HG03520 (cell line): ENCODE data around the gene CTRL.
A peak's percentile ranks its signal among the peaks of the same experiment; 100 is the strongest.
"Not testable (repeated sequence)": the region's sequence is repeated elsewhere in the genome, so short reads cannot be mapped to it uniquely, and the experiment has no call there.

Source experiments
- ATAC-seq: cut with Tn5 transposase; IDR thresholded peaks from one replicate; pipeline ENCODE4 v1.9.1; 2021; ENCODE audit warnings: mild to moderate bottlenecking, moderate library complexity; ENCODE audit not compliant: unreplicated experiment

Gene CTRL

DNA sequence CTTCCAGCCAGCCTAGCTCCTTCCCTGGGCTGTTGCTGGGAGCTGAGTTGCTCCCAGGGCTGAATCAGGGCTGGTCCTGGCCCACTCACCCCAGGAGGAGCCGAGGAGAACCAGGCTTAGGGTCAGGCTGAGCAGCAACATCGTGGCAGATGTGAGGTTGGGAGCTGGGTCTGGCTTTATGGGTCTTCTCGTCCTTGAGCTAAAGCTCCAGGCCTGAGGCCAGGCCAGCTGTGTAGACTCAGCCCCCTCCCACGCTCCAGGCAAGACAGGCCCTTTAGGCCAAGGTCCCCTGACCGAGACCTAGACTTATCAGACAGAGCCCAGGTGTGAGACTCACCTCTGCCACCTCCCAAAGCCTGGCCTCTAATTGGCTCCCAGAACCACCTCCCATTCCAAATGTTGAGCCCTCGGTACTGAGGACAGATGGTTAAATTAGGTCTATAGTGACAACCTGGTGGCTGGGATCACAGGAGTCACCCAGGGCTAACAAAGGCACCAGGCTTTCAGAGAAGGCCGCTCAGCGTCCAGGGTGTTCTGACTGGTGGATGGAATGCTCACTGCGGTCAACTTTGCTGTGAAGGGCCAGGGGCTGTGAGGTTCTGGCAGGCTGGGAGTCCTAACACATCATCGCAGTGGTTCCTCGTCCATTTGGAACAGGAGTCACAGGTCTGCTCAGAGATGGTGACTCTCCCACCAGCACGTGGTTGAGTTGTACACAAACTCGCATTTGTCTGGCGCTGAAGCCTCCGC, at the start of gene CTRL:
Gene CTRL, minus strand, starts transcription at position 151 of the 750 bp plus-strand sequence. Its CDS starts 10 bp downstream, at position 141.
- no peak for ATAC-seq

GRCh38 chr16:67979955-67980678, 48.5 kb upstream of the CTRL start, which contains the start of gene DPEP3:
TSS of gene DPEP3 (minus strand) at chr16:67980499. CDS start at chr16:67980380, 119 bp downstream.
- ATAC-seq: no peak

GRCh38 chr16:67977469-67978227, 46.0 kb upstream of the CTRL start:
- ATAC-seq: no peak

DNA sequence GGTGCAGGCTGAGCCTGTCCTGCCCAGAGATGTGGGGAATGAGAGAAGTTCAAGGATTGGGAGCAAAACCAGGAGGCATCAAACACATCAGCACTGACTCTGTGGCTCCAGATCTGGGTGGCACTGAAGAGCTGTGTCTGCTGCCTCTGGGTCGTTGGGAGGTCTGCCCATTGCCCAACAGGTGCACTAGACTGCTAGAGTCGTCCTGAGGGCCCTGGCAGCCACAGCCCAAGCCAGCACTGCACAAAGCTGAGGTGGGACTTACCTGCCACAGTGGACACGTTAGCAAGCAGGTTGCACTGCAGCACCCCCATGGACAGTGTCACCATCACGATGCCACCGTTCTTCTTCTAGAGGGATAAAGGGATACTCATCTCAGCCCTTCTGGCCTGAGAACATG, 45.3 kb upstream of the CTRL start:
- ATAC-seq: no peak

DNA sequence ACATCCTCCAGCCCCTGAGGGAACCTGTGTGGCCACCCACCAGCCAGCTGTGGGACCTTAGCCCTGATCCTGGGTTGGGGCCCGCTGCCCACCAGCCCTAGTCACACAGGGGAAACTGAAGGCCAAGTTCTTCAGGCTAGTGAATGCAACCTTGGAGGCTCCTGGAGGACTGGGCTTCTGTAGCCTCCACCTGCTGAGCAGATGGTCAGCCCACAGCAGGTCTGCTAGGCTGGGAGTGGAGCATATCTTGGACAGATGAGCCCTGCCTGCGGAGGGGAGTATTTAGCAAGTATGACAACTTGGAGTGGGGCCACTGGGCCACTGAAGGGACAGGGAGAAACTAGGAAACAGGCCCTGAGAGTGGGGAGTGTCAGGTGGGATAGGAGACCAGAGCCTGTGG, 44.5 kb upstream of the CTRL start:
- no peak for ATAC-seq

DNA sequence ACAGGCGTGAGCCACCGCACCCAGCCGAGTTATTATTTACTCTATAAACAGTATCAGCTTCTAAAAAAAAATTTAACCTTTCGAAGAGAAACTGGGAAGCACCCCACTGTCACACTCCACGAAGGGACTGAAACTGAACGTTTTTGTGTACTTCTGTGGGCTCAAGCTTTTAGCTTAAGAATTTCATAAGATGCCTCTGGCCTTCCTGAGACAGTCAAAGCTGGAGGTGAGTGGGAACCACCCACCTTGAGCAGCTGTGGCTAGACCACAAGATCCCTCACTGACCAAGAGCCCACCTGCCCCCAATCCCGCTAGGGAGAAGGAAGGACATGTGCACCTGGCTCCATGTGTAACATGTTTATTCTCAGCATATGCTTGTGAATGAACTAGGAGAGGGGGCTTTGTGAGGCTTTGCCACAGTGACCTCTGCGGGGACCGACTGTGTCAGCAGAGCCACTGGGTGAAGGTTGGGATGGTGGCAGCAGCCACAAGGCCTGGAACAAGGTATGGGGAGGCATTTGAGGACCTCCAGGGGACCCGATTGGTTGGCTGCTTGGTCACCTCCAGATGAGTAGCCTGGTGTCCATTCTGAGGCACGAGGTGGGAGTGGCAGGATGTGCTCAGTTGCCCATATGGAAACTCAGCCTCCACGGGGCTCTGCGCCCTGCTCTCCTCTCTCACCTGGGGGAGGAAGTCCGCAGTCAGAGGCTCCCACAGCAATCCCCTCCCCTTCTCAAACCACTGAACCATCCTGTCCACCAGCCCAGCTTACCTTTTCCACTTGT, 43.9 kb upstream of the CTRL start:
- ATAC-seq: no peak

DNA sequence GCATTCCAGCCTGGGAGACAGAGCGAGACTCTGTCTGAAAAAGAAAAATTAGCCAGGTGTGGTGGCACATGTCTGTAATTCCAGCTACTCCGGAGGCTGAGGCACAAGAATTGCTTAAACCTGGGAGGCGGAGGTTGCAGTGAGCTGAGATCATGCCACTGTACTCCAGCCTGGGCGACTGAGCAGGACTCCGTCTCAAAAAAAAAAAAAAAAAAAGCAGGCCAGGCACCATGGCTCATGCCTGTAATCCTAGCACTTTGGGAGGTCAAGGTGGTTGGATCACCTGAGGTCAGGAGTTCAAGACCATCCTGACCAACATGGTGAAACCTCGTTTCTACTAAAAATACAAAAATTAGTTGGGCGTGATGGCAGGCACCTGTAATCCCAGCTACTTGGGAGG, 40.6 kb upstream of the CTRL start:
- ATAC-seq: not testable (repeated sequence)

GRCh38 chr16:67971111-67971510, 39.4 kb upstream of the CTRL start:
- no peak for ATAC-seq

GRCh38 chr16:67969254-67970039, 37.8 kb upstream of the CTRL start:
- no peak for ATAC-seq

DNA sequence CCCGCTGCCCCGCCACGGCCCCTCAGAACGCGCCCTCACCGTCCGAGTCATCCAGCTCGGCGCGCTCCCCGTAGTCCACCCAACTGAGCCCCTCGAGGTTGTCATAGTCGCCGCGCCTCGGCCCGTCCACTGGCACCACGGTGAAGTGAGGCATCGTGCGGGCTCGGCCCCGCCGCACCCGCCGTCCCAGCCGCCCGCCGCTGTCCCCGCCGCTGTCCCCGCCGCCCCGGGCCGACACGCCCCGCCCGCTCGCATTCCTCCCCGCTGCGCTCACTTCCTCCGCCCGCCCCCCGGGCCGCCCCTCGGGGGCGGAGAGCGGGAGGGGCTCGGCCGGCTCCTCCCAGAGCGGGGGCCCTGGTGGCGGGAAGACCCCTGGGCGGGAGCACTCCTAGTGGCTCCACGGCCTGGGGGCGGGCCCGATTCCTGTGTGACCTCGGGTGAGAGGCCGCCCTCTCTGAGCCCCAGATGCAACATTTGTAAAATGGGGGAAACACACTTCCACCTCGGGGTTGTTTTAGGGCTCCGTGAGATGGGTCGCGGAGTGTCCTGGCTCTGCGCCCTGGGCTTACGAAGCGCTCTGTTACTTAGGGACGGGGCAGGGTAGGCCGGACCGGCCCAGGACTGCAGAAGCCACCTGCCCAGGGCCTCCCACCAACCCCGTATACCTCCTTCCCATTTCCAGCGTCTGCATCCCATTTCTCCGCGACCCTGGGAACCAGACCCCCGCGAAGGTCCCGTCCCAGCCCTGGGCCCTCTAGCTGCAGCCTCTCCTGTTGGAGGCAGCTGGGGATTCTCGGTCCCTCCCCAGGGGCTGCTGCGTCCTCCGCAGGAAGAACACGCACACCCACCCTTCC, 37.0 kb upstream of the CTRL start, which contains the start of gene SLC12A4:
Gene SLC12A4, minus strand, starts transcription at position 238 of the 854 bp plus-strand sequence. Its CDS starts 84 bp downstream, at position 154.
- peak; percentile 75 for ATAC-seq

DNA sequence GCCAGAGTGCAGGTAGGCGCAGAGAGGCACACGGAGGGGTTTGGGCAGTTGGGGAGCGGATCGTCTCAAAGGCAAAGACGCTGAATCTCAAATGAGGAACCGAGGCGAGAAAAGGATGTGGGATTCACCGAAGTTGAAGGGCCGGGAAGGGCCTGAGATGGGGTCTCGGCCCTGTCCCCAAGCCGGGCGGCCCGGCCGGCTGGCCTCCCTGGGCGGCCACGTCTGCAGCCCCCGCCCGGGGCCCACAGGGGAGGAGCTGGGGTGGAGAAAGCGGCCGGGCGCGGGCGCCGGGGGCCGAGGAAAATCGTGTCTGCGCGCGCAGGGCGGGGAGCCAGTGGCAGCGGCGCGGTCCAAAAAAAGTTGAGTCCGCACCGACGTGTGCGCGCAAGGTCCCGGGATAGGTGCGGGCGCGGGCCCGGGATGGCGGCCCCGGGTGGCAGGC, 36.3 kb upstream of the CTRL start:
- ATAC-seq: peak; percentile 17

DNA sequence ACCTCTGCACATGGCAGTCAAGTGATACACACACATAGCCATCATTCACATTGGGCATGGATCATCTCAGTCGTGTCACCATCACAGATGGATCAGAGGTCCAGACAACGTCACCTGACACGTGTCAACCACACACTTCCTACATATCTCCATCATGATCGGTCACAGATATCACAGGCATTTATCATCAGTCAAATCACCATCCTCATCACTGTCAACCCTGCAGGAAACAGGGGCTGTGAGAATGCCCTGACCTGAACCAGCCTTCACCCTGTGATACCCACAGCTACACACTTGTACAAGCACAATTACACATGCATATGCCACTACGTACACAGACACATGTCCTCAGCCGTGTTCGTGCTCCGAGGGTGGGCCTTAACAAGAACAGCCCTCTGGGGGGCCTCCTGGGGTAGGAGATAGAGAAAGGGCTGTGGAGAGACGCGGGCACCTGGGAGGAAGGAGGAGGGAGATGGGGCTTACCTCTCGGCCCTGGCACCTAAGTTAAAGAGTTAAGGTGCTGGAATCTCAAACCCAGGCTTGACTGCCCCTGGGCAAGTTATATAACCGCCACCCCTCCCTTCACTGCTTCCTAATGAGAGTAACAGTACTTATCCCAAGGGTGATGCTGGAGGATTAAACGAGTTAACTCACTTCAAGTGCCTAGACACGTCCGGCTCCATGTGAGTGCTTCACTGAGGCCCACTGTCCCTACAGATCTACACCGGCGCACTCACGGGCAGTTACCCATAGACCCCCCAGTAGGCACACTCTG, 35.7 kb upstream of the CTRL start:
- no peak for ATAC-seq

DNA sequence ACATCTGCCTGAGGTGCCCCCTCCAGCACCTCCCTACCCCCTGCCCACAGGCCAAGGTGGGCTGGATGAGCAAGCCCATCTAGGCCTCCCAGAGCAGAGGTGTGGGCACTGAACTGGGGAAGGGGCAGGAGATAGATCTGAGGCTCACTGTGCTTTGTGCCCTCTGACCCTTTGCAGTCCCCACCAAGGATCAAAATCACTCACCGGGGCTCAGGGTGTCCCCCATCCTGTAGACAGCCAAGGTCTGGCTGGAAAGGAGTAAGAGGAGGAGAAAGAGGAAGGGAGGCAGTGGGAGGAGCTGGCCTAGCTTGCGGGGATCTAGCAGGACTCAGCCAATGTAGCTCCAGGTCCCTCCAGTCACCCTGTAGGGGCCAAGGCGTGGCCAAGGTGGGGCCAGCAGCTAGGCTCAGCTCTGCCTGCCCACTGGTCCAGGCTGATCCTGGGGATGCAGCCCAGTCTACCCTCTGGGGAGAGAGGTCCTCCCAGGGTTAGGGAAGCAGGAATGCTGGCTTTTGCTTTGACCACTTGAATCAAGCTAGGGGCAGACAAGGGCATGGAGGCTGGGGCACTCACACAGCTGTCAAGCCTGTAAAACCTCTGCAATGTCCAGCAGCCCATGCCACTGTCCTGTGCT, 35.0 kb upstream of the CTRL start:
- no peak for ATAC-seq

DNA sequence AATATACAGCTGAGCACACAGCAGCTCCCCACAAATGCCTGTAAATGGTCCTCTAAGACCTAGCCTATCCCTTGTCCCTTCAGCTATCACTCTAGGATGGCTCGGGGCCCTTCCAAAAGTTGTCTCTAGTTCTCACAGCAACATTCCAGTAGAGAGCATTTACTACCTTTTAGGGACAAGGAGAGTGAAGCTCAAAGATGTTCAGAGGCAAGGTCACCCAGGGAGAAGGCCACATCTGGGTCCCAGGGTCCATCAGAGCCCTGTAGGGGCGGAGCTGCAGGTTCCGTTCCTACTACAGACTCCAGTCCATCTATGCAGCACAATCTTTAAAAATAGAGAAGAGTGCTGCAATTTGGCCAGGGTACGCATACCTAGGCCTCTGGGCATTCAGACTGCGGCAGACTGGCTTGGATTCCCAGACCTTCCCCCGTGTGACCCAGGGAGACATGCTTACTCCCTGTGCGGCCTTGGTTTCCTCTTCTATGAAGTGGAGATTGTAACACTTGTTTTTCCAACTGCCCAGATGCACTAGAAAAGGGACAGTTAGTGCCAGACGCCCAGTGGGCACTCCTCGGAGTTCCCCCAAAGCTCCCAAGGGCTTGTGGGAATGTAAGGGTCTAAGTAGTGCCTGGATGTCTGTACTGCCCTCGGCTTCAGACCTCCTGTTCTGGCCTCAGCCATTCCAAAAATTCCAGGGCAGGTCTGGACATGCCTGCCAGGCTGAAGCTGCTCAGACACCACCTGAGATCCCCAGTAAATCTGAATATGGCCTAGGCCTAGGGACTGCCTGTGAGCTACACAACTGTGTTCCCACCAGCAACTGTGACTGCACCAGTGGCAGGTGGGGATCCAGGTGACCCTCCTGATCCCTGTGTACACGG, 34.2 kb upstream of the CTRL start:
- no peak for ATAC-seq

GRCh38 chr16:67964477-67965131, 32.9 kb upstream of the CTRL start:
- no peak for ATAC-seq

GRCh38 chr16:67963662-67964321, 32.1 kb upstream of the CTRL start:
- no peak for ATAC-seq
